A549 (cell line): ENCODE data around the gene CDK14.

Source experiments
- EP300 ChIP-seq, 2 experiments: fragments of >200 bp; sonication (Bioruptor Twin); formaldehyde crosslinking; IDR thresholded peaks; 2 replicates in 1 of 2; 3 replicates in 1 of 2; pipeline ENCODE4 v1.6.1; 2016 to 2017
- JUNB ChIP-seq: fragments of >200 bp; sonication (Bioruptor Twin); formaldehyde crosslinking; IDR thresholded peaks from 2 replicates; pipeline ENCODE4 v1.6.1; 2016
- MAX ChIP-seq: IDR thresholded peaks from 2 replicates; pipeline ENCODE4 v1.6.1; 2012
- NR3C1 ChIP-seq: fragments of >200 bp; sonication (Bioruptor Twin); formaldehyde crosslinking; IDR thresholded peaks from 3 replicates; pipeline ENCODE4 v1.6.1; 2017
- PHF8 ChIP-seq: fragments of 200-600 bp; sonication (generic); IDR thresholded peaks from 2 replicates; pipeline ENCODE4 v1.6.1; 2016; ENCODE audit warnings: low read depth, mild to moderate bottlenecking, antibody characterized with exemption, moderate library complexity, borderline replicate concordance
- POLR2A ChIP-seq: IDR thresholded peaks from 2 replicates; pipeline ENCODE4 v1.6.1; 2012; ENCODE audit warnings: mild to moderate bottlenecking, low read length
- POLR2AphosphoS2 ChIP-seq: conservative IDR thresholded peaks from 2 replicates; pipeline ENCODE4 v1.6.1; 2012; ENCODE audit warnings: low read length, improper control_type of control experiment, inconsistent platforms
- REST ChIP-seq: fragments of 200-600 bp; sonication (generic); IDR thresholded peaks from 2 replicates; pipeline ENCODE4 v1.6.1; 2016; ENCODE audit warnings: antibody characterized with exemption, mild to moderate bottlenecking, moderate library complexity
- RFX5 ChIP-seq: fragments of 450-650 bp; IDR thresholded peaks from 2 replicates; pipeline ENCODE4 v1.7.1; 2014; ENCODE audit warnings: antibody characterized with exemption, mild to moderate bottlenecking, moderate library complexity
- TF ChIP-seq, protein P1 (sequence below): fragments of >200 bp; sonication (Bioruptor Twin); formaldehyde crosslinking; IDR thresholded peaks from 3 replicates; pipeline ENCODE4 v1.5.1; 2016

DNA sequence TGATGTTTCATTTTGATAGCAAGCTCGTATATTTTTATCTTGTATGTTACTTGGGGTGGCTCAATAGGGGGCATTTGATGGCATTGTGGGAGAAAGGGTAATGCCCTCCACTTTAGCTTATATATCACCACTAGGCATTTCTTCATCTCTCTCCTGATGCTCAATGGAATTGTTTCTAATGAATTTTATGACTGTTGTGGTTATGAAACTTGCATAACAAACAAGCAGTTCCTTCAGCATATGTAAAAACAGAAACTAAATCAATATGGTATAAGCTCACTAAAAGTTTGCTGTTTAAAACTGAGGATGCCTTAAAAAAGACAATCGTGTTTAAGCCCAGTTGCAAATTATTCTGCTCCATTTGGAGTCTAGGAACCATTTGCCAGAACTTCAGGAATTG lies 75.5 kb downstream of the CDK14 start:
- no peak for TF ChIP-seq REST
- TF ChIP-seq EP300 (IDR thresholded peaks at IDR 0.05) = no peak
- no peak for TF ChIP-seq PHF8
- TF ChIP-seq POLR2AphosphoS2 = no peak
- no peak for TF ChIP-seq JUNB
- no peak for TF ChIP-seq MAX
- no peak for TF ChIP-seq RFX5
- TF ChIP-seq, protein P1, sequence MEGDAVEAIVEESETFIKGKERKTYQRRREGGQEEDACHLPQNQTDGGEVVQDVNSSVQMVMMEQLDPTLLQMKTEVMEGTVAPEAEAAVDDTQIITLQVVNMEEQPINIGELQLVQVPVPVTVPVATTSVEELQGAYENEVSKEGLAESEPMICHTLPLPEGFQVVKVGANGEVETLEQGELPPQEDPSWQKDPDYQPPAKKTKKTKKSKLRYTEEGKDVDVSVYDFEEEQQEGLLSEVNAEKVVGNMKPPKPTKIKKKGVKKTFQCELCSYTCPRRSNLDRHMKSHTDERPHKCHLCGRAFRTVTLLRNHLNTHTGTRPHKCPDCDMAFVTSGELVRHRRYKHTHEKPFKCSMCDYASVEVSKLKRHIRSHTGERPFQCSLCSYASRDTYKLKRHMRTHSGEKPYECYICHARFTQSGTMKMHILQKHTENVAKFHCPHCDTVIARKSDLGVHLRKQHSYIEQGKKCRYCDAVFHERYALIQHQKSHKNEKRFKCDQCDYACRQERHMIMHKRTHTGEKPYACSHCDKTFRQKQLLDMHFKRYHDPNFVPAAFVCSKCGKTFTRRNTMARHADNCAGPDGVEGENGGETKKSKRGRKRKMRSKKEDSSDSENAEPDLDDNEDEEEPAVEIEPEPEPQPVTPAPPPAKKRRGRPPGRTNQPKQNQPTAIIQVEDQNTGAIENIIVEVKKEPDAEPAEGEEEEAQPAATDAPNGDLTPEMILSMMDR = no peak
- TF ChIP-seq POLR2A = no peak
- TF ChIP-seq NR3C1 = no peak
